HG03135 (cell line): ENCODE results near the gene TMEM14C.

Source experiments
- ATAC-seq: cut with Tn5 transposase; IDR thresholded peaks from one replicate; pipeline ENCODE4 v1.9.1; 2021; ENCODE audit warnings: mild to moderate bottlenecking, moderate library complexity; ENCODE audit not compliant: unreplicated experiment

TMEM14C gene

GRCh38 chr6:10722820-10723566, at the start of gene TMEM14C:
TSS of gene TMEM14C (plus strand) at chr6:10723070. CDS start at chr6:10724614, 1,544 bp downstream.
- peak; percentile 96 for ATAC-seq

GRCh38 chr6:10676403-10676802, 46.5 kb upstream of the TMEM14C start:
- ATAC-seq, result no peak

GRCh38 chr6:10678456-10678855, 44.4 kb upstream of the TMEM14C start:
- ATAC-seq, result no peak

- no peak for ATAC-seq
These were observed 41.1 kb upstream of the TMEM14C start for GRCh38 chr6:10681795-10682194.

- no peak for ATAC-seq
These were observed 40.4 kb upstream of the TMEM14C start for GRCh38 chr6:10682355-10682988.

- ATAC-seq, result no peak
These were observed 38.3 kb upstream of the TMEM14C start for GRCh38 chr6:10684618-10685017.

GRCh38 chr6:10685092-10685915, 37.6 kb upstream of the TMEM14C start:
- no peak for ATAC-seq

- no peak for ATAC-seq
These were observed 36.0 kb upstream of the TMEM14C start for GRCh38 chr6:10686901-10687300.

GRCh38 chr6:10687582-10687981, 35.3 kb upstream of the TMEM14C start:
- ATAC-seq, result no peak

- no peak for ATAC-seq
These were observed 32.0 kb upstream of the TMEM14C start for GRCh38 chr6:10690651-10691445.

- ATAC-seq, result no peak
These were observed 29.8 kb upstream of the TMEM14C start for GRCh38 chr6:10692965-10693538.

GRCh38 chr6:10694302-10695085, 28.4 kb upstream of the TMEM14C start, which contains the start of the genes C6orf52 and PAK1IP1:
TSS of gene C6orf52 (minus strand) at chr6:10694616. CDS start at chr6:10687550, 7,066 bp downstream.
TSS of gene PAK1IP1 (plus strand) at chr6:10694972. CDS start at chr6:10694986, 14 bp downstream.
- ATAC-seq, result peak; percentile 97

GRCh38 chr6:10695086-10695657, 27.7 kb upstream of the TMEM14C start:
- no peak for ATAC-seq

GRCh38 chr6:10696655-10697054, 26.2 kb upstream of the TMEM14C start:
- ATAC-seq, result no peak

GRCh38 chr6:10713962-10714361, 8.9 kb upstream of the TMEM14C start:
- no peak for ATAC-seq

GRCh38 chr6:10719296-10719963, 3.4 kb upstream of the TMEM14C start:
- no peak for ATAC-seq

- ATAC-seq, result no peak
These were observed 3.0 kb upstream of the TMEM14C start for GRCh38 chr6:10719964-10720264.

- peak; percentile 35 for ATAC-seq
These were observed 2.5 kb upstream of the TMEM14C start for GRCh38 chr6:10720265-10720959.
